Measurements from ENCODE around the gene GNE. TPM values are rescaled to one million over a fixed set of nuclear protein-coding genes. Genes with fewer than 3 reads are reported as not detected.
"Not testable (repeated sequence)": the region's sequence is repeated elsewhere in the genome, so short reads cannot be mapped to it uniquely, and the experiment has no call there.

The GNE gene
- total and polyA plus RNA-seq, 12 donors = 4.8 to 34.3 (median 20.7) TPM

DNA sequence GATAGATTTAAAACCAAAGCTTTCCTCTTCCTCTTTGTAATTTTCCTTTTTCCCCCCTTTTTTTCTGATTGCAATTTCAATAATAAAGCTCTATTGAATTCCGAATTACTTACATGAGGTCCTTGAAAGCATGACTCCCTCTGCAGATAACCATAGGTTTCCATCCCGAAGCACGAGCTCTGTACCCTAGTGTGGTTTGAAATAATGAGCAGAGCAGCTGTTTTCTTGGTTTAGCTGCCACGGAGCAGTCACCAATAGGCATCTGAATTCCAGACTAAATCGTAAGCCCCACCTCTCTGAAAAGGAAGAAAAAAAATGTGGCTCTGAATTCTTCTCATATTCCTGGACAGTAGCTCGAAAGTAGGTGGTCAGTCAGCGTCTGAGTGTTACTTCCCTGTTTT, 18.5 kb upstream of the GNE start:
- Histone ChIP-seq H3K4me3 (no peak overlapping the region), H3K27me3 (no peaks in the 10 kb centered on the region), H3K36me3 (replicated peaks in 1 of 2) (no peaks in the 10 kb centered on the region), H3K27ac (no peak overlapping the region), H3K4me1 (replicated peaks in 1 of 2) (no peaks in the 10 kb centered on the region), H3K9me3 (replicated peaks in 1 of 3) (no peaks in the 10 kb centered on the region)
- WGBS, 4 donors = 39 to 46% (median 44%) methylated on average over 7 of the region's 7 CpGs
- TF ChIP-seq, protein P1, sequence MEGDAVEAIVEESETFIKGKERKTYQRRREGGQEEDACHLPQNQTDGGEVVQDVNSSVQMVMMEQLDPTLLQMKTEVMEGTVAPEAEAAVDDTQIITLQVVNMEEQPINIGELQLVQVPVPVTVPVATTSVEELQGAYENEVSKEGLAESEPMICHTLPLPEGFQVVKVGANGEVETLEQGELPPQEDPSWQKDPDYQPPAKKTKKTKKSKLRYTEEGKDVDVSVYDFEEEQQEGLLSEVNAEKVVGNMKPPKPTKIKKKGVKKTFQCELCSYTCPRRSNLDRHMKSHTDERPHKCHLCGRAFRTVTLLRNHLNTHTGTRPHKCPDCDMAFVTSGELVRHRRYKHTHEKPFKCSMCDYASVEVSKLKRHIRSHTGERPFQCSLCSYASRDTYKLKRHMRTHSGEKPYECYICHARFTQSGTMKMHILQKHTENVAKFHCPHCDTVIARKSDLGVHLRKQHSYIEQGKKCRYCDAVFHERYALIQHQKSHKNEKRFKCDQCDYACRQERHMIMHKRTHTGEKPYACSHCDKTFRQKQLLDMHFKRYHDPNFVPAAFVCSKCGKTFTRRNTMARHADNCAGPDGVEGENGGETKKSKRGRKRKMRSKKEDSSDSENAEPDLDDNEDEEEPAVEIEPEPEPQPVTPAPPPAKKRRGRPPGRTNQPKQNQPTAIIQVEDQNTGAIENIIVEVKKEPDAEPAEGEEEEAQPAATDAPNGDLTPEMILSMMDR (IDR thresholded peaks at IDR 0.05) = no peak
- TF ChIP-seq POLR2A (IDR thresholded peaks at IDR 0.05) = no peak
- DNase-seq = no peak
- intact Hi-C loops (cut with DNase I) = no loop called here

DNA sequence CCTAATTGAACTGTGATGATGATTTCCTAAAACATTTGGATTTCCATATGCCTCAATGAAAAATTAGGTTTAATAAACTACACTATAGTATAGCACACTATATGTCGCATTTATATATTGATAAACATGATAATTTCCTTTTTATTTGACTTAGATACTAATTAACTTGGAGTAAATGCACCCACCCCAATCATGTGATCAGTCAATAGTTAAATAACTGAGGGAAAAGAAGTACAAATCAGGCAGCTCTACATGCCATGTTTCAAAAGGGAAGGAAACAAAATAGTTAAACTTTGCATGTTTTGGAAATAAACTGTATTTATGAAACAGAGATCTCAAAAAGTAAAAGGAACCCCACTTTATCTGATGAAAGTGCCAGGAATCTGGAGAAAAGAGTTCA, 18.0 kb upstream of the GNE start:
- H3K27me3 ChIP-seq = no peaks in the 10 kb centered on the region
- DNase-seq = no peak
- H3K9me3 ChIP-seq (replicated peaks in 1 of 3) = no peaks in the 10 kb centered on the region
- WGBS, 4 donors = 86 to 97% (median 94%) methylated on average over 1 of the region's 1 CpG
- TF ChIP-seq, protein P1 (IDR thresholded peaks at IDR 0.05) = no peak
- no peak for TF ChIP-seq POLR2A (IDR thresholded peaks at IDR 0.05)
- H3K36me3 ChIP-seq (replicated peaks in 1 of 2) = no peaks in the 10 kb centered on the region
- intact Hi-C loops (cut with DNase I) = no loop called here
- no peak overlapping the region for H3K4me3 ChIP-seq
- H3K27ac ChIP-seq = no peak overlapping the region
- no peaks in the 10 kb centered on the region for H3K4me1 ChIP-seq (replicated peaks in 1 of 2)

- Histone ChIP-seq H3K36me3 (replicated peaks in 1 of 2) (no peaks in the 10 kb centered on the region), H3K4me3 (no peak overlapping the region), H3K4me1 (replicated peaks in 1 of 2) (no peaks in the 10 kb centered on the region), H3K27ac (no peak overlapping the region), H3K27me3 (no peaks in the 10 kb centered on the region), H3K9me3 (replicated peaks in 1 of 3) (no peaks in the 10 kb centered on the region)
- DNase-seq = no peak
- TF ChIP-seq, protein P1 (IDR thresholded peaks at IDR 0.05) = no peak
- TF ChIP-seq POLR2A (IDR thresholded peaks at IDR 0.05) = no peak
- 91 to 100% (median 96%) methylated on average over 3 of the region's 3 CpGs for WGBS, 4 donors
- intact Hi-C loops (cut with DNase I) = no loop called here
These were observed 16.8 kb upstream of the GNE start for GRCh38 chr9:36275060-36275459.

DNA sequence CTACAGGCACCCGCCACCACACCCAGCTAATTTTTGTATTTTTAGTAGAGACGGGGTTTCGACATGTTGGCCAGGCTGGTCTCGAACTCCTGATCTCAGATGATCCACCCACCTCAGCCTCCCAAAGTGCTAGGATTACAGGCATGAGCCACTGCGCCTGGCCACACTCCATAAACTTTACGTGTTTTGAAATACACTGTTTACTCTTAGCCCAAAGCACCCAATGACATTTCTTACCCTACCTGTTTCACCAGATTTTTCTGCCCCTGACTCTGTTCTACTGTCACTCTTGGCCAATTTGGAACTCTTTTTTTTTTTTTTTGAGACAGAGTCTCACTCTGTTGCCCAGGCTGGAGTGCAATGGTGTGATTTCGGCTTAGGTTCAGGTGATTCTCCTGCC, 15.1 kb upstream of the GNE start:
- H3K4me1 ChIP-seq (replicated peaks in 1 of 2); intact Hi-C loops (cut with DNase I); H3K9me3 ChIP-seq (replicated peaks in 1 of 3); H3K36me3 ChIP-seq (replicated peaks in 1 of 2); DNase-seq; H3K27me3 ChIP-seq; H3K4me3 ChIP-seq; H3K27ac ChIP-seq: not testable (repeated sequence)
- 94 to 99% (median 97%) methylated on average over 7 of the region's 7 CpGs for WGBS, 4 donors

DNA sequence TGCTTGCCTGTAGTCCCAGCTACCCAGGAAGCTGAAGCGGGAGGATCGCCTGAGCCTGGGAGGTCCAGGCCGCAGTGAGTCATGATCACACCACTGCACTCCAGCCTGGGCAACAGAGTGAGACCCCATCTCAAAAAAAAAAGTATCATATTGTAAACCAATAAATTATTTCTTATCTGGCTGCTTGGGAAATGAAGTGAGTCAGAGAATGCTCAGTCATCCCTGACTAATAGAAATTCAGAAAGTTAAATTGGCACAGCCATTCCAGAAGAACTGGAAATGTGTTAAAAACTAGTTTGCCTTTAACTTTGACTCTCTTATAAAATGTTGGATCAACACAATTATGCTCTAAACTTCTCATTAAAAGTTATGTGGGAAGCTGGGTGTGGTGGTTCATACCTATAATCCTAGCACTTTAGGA, 9.8 kb upstream of the GNE start:
- 61 to 96% (median 78%) methylated on average over 1 to 3 of the region's 3 CpGs for WGBS, 4 donors
- Histone ChIP-seq H3K27me3 (no peaks in the 10 kb centered on the region), H3K9me3 (replicated peaks in 1 of 3) (no peaks in the 10 kb centered on the region), H3K27ac (no peak overlapping the region), H3K4me1 (replicated peaks in 1 of 2) (peaks cover 0 to 5% of the 10 kb centered on the region in 2 donors), H3K36me3 (replicated peaks in 1 of 2) (no peaks in the 10 kb centered on the region), H3K4me3 (no peak overlapping the region)
- intact Hi-C loops (cut with DNase I) = no loop called here
- TF ChIP-seq, protein P1 (IDR thresholded peaks at IDR 0.05) = no peak
- no peak for TF ChIP-seq POLR2A (IDR thresholded peaks at IDR 0.05)
- peak in 3 of 7 donors; percentile 16 to 33 (median 17) for DNase-seq
